A673 (cell line): Measurements from ENCODE around the gene CCDC57.

ENCODE experiments used
- EZH2 ChIP-seq: fragments of 200-600 bp; sonication (generic); IDR thresholded peaks from 2 replicates; pipeline ENCODE4 v1.6.1; 2017; ENCODE audit warnings: borderline replicate concordance, low read depth, mild to moderate bottlenecking, mixed read lengths, antibody characterized with exemption, low read length; ENCODE audit not compliant: poor library complexity, severe bottlenecking
- TF ChIP-seq, protein P1 (sequence below): fragments of 300-800, 200-600 bp; sonication (generic); conservative IDR thresholded peaks from 2 replicates; pipeline ENCODE4 v1.5.1; 2017; ENCODE audit warnings: low read depth, mild to moderate bottlenecking, antibody characterized with exemption, low read length, moderate library complexity, mixed read lengths

DNA sequence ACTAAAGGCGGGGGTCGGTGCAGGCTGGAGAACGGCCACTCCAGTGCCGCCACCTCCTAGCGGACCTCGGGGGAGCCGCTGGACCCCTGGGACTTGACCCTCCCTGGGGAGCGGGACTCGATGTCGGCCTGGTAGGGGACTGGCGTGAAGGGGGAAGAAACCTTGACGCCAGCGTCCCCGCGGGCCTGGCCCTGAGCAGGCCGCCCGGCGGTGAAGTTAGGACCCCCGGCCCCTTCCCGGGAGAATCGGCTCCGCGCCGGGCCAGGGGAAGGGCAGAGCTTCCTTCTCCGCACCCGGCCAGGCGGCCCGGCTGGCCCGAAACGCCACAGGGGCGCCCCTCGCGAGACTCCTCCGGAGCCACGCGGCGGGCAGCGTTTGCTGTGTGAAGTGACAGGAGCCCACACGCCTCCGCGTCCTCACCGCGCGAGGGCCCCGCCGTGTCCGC, 147.4 kb downstream of the CCDC57 start:
- TF ChIP-seq, protein P1, sequence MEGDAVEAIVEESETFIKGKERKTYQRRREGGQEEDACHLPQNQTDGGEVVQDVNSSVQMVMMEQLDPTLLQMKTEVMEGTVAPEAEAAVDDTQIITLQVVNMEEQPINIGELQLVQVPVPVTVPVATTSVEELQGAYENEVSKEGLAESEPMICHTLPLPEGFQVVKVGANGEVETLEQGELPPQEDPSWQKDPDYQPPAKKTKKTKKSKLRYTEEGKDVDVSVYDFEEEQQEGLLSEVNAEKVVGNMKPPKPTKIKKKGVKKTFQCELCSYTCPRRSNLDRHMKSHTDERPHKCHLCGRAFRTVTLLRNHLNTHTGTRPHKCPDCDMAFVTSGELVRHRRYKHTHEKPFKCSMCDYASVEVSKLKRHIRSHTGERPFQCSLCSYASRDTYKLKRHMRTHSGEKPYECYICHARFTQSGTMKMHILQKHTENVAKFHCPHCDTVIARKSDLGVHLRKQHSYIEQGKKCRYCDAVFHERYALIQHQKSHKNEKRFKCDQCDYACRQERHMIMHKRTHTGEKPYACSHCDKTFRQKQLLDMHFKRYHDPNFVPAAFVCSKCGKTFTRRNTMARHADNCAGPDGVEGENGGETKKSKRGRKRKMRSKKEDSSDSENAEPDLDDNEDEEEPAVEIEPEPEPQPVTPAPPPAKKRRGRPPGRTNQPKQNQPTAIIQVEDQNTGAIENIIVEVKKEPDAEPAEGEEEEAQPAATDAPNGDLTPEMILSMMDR: no peak
- TF ChIP-seq EZH2: no peak
